ENCODE measurements around the gene TMEM132C.
"Not testable (repeated sequence)": the region's sequence is repeated elsewhere in the genome, so short reads cannot be mapped to it uniquely, and the experiment has no call there.

GRCh38 chr12:128604219-128604618 lies 337.2 kb downstream of the TMEM132C start:
- not testable (repeated sequence) for TF ChIP-seq REST (IDR thresholded peaks at IDR 0.05); RAD21 (IDR thresholded peaks at IDR 0.05); FOXA1 (IDR thresholded peaks at IDR 0.05); CTCF (IDR thresholded peaks at IDR 0.05; ENCODE audit: low read depth, low read length, missing input control); TAF1 (conservative IDR thresholded peaks at IDR 0.05); YY1 (IDR thresholded peaks at IDR 0.05); MAX (IDR thresholded peaks at IDR 0.05); ATF3 (IDR thresholded peaks at IDR 0.05); JUND (IDR thresholded peaks at IDR 0.05); EGR1 (IDR thresholded peaks at IDR 0.05; ENCODE audit: low read depth in 2 of 2); GABPA (IDR thresholded peaks at IDR 0.05 in 1 of 2, conservative IDR thresholded peaks at IDR 0.05 in 1 of 2); RXRA (IDR thresholded peaks at IDR 0.05); FOXA2 (IDR thresholded peaks at IDR 0.05); ZBTB33 (IDR thresholded peaks at IDR 0.05)

All from liver (tissue), 3 donors.